ENCODE data around the gene GAS2.
A peak's percentile ranks its signal among the peaks of the same experiment; 100 is the strongest.

GAS2 gene

GRCh38 chr11:22761066-22761465, 94.7 kb downstream of the GAS2 start:
- no peak overlapping the region for H3K4me3 ChIP-seq (ENCODE audit: low read depth, low read length)
- no peak for DNase-seq (ENCODE audit: low read depth)
- TF ChIP-seq, protein P1, sequence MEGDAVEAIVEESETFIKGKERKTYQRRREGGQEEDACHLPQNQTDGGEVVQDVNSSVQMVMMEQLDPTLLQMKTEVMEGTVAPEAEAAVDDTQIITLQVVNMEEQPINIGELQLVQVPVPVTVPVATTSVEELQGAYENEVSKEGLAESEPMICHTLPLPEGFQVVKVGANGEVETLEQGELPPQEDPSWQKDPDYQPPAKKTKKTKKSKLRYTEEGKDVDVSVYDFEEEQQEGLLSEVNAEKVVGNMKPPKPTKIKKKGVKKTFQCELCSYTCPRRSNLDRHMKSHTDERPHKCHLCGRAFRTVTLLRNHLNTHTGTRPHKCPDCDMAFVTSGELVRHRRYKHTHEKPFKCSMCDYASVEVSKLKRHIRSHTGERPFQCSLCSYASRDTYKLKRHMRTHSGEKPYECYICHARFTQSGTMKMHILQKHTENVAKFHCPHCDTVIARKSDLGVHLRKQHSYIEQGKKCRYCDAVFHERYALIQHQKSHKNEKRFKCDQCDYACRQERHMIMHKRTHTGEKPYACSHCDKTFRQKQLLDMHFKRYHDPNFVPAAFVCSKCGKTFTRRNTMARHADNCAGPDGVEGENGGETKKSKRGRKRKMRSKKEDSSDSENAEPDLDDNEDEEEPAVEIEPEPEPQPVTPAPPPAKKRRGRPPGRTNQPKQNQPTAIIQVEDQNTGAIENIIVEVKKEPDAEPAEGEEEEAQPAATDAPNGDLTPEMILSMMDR (IDR thresholded peaks at IDR 0.05; ENCODE audit: insufficient read depth, low read depth, low read length, missing control alignments) = no peak

GRCh38 chr11:22763166-22763565, 96.8 kb downstream of the GAS2 start:
- DNase-seq (ENCODE audit: low read depth) = no peak

GRCh38 chr11:22764735-22765134, 98.3 kb downstream of the GAS2 start:
- TF ChIP-seq, protein P1 (IDR thresholded peaks at IDR 0.05; ENCODE audit: insufficient read depth, low read depth, low read length, missing control alignments) = no peak

More at GRCh38 chr11:22763166-22763565, 96.8 kb downstream of the GAS2 start:
- H3K4me3 ChIP-seq (ENCODE audit: low read depth, low read length) = no peak overlapping the region
- TF ChIP-seq, protein P1 (IDR thresholded peaks at IDR 0.05; ENCODE audit: insufficient read depth, low read depth, low read length, missing control alignments) = no peak

DNA sequence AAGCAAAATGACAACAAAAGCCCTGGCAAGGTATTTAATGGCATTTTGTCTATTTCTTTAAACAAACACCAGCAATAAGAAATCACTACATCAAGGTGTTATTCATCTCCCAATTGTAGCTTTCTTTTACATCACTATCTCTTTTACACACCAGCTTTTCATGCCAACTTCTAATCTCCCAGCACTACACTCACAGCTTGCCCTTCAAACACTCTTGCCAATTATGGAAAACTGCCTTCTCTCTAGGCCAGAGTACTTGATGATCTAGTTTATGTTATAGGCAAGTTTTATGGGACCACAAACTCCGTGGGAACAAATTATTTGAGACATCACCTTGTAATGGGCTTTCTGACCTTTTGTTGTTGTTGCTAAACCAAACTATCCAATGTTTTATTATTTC, 101.9 kb downstream of the GAS2 start:
- no peak overlapping the region for H3K4me3 ChIP-seq (ENCODE audit: low read depth, low read length)
- DNase-seq (ENCODE audit: low read depth) = no peak
- TF ChIP-seq, protein P1 (IDR thresholded peaks at IDR 0.05; ENCODE audit: insufficient read depth, low read depth, low read length, missing control alignments) = no peak

More at GRCh38 chr11:22764735-22765134, 98.3 kb downstream of the GAS2 start:
- DNase-seq (ENCODE audit: low read depth) = no peak
- H3K4me3 ChIP-seq (ENCODE audit: low read depth, low read length) = no peak overlapping the region

DNA sequence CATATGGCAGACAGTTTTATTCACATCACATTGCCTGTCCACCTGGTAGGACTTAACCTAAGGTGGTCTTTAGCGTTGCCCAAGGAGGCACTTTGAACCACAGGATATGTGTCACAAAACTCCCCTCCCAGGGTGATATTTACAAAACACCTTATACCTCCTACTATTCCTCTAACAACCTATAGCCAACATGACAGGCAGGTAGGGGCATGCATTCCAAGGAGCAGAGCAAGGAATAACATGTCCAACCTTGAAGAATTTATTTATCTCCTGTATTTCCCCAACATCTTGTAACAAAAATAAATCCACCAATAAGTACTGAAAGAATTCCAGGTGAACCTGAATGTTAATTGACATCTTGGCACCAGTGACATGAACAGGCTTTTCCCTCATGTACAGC, 102.7 kb downstream of the GAS2 start:
- no peak overlapping the region for H3K4me3 ChIP-seq (ENCODE audit: low read depth, low read length)
- DNase-seq (ENCODE audit: low read depth) = no peak
- TF ChIP-seq, protein P1 (IDR thresholded peaks at IDR 0.05; ENCODE audit: insufficient read depth, low read depth, low read length, missing control alignments) = no peak

DNA sequence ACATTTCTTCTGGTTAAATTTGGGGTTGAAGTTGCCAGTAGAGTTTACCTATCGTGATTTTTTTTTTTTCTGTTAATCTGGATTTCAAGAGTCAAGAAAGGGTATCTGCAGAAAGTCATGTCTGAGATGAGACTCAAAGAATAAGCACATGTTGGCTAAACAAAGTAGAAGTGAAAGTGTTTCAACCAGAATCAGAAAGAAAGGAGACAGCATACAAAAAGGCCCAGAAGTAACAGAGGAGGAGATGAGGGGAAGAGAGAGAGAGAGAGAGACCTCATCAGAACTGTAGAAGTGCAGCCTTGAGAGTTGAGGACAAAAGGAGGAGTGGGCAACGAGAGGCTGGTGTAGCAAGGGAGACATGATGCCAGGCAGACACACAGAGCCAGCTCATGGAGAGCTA, 108.3 kb downstream of the GAS2 start:
- TF ChIP-seq, protein P1 (IDR thresholded peaks at IDR 0.05; ENCODE audit: insufficient read depth, low read depth, low read length, missing control alignments) = no peak
- DNase-seq (ENCODE audit: low read depth) = peak; percentile 32
- no peak overlapping the region for H3K4me3 ChIP-seq (ENCODE audit: low read depth, low read length)

DNA sequence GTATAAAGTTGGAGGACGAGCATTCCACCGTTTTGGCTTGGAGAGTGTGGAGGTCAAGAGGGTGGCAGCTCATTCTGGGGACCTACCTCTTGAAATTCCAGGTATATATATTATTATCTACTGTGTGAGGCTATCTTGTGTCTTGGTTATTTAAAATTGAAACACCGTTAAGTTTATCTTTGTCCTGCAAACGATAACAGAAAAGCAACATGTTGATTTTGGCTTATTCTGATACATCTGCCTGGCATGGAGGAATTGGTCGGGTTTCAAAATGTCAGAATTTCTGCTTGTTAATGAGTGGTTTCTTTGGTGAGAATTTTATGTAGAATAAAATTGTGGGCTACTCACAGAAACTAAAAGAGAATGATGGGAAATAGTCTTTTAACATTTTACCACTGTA, 108.8 kb downstream of the GAS2 start:
- DNase-seq (ENCODE audit: low read depth) = no peak
- H3K4me3 ChIP-seq (ENCODE audit: low read depth, low read length) = no peak overlapping the region
- TF ChIP-seq, protein P1 (IDR thresholded peaks at IDR 0.05; ENCODE audit: insufficient read depth, low read depth, low read length, missing control alignments) = no peak
